ENCODE data around the gene TOB2.

TOB2 gene

DNA sequence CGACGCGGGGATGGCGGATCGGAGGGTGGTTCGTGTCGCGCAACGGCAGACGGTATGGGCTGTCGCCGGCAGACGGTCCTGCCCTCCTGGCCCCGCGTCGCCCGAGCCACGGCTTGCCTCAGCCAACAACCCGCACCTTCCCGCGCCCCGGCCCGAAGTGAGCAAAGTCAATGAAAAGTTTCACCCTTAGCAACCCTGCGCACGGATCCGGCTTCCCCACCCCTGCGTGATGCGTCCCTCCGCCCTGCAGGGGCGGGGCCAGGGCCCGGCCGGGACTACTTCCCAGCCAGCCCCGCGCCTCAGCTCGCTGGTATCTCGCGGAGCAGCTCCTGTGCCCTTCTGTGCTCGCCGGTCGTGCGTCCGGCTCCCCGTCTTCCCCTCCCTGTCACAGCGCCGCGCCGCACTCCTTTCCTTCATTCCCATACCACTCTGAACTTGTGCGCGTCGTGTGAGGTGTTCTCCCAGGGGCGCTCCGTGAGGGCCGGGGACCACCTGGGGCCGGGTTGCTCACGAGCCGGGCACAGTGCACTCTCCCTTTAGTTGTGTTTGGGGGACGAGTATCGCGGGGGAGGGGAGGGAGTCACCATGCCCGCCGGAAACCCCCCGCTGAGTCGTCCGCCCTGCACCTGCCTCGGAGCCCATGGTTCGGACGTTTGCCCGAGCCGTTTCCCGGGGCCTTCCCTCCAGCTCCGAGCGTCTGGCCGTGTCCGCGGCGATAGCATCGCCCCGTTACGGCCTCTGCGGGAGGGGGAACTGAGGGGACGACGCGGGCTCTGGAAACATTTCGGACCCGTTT, at the start of gene TOB2:
Gene TOB2, minus strand, starts transcription at position 163 of the 796 bp plus-strand sequence. CDS start 9,456 bp downstream, outside the sequence.
- peak; percentile 97 for DNase-seq

DNA sequence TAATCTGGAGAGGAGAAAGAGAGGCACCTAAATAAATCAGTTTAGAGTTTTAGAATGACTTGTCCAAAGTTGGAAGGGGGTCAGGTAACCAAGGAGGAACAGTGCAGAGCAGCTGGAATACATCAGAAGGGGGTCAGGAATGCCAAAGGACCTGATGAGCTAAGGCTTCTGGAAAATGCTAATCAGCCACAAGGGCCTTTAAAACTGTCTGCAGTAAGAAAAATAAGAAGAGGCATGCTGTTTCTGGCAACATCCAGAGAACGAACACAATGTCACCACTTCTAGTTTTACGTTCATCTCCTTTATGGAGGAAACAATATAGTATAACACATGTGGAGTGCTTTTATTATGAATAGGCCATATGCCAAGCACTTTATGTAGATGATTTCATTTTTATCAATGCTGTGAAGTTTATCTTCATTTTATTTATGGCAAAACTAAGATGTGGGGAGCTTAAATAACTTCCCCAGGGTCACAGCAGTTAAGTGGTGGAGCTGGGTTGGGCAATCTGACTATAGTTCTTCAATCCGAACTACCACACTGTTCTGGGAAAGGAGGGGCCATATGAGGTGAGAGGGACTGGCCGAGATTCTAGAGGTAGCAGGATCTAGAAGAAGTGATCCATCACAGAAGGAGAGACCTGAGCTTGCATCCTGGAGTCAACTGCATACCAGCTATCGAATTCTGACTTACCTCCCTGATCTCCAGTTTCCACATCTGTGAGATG, 44.9 kb upstream of the TOB2 start:
- DNase-seq: no peak

- DNase-seq: no peak
These were observed 42.2 kb upstream of the TOB2 start for GRCh38 chr22:41488596-41489385.

GRCh38 chr22:41488076-41488475, 41.5 kb upstream of the TOB2 start:
- DNase-seq: no peak

DNA sequence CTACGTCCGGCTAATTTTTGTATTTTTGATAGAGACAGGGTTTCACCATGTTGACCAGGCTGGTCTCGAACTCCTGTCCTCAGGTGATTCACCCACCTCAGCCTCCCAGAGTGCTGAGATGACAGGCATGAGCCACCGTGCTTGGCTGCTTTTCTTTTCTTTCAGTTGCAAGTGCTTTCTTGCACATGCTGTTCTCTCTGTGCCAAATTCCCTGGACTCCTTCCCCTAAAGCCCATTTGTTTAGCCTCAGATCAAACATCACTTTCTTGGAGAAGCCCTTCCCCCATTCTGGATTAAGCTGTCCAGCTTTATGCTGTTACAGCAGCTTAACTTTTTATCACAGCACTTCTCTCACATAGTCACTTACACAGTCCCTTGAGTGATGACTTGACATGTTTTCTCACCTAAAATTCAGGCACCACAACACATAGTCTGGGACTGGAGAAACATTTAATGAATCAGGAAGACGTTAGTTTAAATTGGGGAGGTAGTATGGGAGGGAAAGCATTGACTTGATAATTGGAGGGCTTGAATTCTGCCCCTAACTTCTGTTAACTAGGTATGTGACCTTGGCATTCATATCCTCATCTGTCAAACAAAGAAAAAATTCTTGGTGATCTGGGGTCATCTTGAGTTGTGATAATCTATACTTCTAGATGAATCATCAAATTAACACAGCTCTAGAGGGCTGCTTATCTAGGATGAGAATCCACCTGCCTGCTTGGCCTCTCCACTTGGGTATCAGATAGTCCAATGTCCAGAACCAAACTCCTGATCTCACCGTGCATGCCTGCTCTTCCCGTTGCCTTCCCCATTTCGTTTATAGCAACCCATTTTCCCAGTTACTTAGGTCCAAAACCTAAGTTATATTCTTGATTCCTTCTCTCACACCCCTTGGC, 40.7 kb upstream of the TOB2 start:
- DNase-seq: no peak

DNA sequence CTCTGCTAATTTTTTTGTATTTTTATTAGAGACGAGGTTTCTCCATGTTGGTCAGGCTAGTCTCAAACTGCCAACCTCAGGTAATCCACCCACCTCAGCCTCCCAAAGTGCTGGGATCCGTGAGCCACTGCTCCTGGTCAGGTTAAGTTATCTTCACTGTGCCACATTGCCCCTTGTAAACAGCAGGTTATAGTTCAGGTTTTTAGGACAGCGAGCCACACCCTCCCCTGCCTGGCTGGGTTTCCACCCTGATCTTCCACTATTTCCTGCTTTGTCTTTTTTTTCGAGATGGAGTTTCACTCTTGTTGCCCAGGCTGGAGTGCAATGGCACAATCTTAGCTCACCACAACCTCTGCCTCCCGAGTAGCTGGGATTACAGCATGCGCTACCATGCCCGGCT, 38.4 kb upstream of the TOB2 start:
- no peak for DNase-seq

DNA sequence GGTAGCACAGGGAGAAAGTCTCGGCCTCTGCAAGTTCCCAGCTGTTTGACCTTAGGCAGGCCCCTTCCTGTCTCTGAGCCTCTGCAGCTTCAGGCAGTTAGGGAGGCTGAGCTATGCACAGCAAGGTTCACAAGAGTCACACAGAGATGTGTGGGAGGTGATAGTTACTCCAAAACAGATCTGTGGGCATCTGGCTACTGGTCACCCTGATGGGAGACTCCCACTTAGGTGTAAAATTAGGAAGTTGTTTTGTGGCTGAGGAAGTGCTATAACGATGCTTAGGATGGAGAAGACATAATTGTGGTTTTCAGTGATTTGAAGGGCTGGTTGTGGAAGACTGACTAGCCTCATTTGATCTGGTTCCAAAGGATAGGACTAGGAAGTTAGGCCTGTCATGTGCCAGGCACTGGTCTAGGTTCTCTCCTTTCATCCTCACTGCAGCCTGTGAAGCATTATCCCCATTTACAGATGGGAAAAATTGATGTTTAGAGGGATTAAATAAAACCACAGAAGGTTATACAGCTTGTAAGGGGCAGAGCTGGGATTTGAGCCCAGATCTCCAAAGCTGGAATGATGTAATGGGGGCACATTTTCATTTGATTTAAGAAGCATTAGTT, 35.8 kb upstream of the TOB2 start:
- peak; percentile 44 for DNase-seq

GRCh38 chr22:41481925-41482318, 35.3 kb upstream of the TOB2 start:
- no peak for DNase-seq

DNA sequence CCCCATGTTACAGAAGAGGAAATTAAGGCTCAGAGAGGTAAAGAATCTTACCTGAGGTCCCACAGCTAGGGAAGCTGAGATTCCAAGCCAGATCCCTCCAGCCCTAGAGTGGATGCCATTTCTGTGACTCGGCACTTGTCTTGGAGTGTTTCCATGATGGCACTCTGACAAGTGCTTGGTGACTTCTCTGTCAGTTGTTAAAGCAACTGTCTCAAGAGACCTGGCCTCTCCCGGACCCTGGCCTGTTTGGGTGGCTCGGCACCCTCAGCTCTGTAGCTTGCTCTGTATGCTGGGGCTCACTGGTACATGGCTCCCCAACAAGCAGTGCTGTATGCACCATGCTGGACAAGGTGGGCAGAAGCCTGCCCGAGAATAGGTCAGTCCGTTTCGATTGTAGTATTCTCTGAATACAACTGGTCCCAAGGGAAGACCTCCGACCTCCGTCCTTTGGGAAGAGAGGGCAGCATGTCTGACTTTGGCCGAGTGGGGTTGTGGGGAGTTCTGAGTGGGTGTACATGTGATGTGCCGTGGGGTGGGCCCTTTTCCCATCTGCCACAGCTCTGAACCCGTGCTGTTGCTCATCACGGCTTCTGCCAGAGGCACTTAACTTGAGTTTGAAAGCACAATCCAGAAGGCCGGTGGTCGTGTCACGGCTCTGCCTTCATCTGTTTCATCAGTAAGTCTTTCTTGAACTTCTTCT, 34.7 kb upstream of the TOB2 start:
- peak; percentile 65 for DNase-seq

DNA sequence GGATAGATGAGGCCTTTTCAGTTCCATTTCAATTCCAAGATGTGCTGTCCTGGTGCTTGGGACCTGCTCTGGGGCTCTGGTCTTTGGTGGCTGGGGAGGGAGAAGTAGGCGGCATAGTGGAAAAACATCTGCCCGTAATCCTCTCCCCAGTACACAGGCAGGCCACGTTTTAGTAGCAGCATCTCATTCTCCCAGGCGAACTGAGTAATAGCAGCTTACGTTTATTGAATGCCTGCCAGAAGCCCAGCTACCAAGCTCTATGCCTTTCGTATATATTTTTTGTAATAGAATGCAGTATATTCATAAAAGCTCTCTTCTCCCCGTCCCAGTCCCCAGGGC, 33.8 kb upstream of the TOB2 start:
- peak; percentile 75 for DNase-seq

GRCh38 chr22:41479671-41480396, 33.2 kb upstream of the TOB2 start:
- DNase-seq: peak; percentile 55

GRCh38 chr22:41478891-41479521, 32.4 kb upstream of the TOB2 start:
- no peak for DNase-seq

GRCh38 chr22:41478473-41478872, 31.9 kb upstream of the TOB2 start:
- DNase-seq: no peak

DNA sequence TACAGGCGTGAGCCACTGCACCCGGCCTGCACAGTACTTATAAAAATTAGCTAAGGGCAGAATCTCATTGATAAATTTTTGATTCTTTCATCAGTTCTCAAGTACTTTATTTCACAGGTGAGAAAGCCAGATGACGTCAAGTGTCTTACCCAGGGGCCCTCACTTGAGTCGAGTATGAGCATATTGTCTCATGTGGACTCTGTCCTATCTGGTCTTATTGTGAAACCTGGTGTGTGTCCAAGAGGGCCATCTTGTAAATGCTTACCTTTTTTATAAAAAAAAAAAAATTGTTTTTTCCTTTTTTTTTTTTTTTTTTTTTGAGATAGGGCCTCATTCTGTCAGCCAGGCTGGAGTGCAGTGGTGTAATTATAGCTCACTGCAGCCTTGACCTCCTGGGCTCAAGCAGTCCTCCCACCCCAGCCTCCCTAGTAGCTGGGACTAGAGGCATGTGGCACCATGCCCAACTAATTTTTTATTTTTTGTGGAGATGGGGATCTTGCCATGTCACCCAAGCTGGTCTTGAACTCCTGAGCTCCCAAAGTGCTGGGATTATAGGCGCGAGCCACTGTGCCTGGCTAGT, 28.4 kb upstream of the TOB2 start:
- DNase-seq: no peak

DNA sequence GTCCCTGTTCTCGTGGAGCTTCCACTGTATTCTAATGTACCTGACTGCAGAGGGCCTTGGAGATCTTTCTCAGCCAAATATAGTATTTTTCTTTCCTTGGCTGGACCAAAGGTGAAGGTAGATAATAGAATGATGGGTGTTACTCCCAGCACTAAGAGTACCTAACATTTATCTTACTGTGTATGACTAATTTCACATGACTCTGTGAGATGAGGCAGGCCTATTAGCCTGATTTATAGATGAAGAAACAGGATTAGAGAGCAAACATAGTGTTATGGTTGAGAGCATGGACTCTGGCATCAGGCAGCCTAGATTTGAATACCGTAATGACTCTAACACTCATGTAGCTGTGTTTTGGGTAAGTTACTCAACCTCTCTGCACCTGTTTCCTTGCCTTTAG, 25.0 kb upstream of the TOB2 start:
- DNase-seq: no peak

DNA sequence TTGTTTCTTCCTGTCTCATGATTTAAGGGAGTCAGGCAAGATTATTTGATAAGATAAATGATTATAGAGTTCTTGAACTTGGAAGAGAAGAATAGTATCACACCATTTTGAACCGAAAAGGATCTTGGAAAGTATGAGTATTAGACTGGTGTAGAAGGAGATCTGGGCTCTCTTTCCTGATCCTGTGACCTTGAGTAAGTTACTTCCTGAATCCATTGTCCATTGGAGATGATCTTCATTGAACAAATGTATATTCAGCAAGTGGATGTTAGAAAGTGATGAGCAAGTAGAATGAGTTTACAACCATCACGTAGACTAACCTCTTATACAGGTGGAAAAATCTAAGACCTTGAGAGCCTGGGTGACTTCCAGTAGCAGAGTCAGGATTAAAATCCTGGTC, 24.3 kb upstream of the TOB2 start:
- no peak for DNase-seq

- DNase-seq: no peak
These were observed 22.7 kb upstream of the TOB2 start for GRCh38 chr22:41469218-41469851.

- peak; percentile 98 for DNase-seq
These were observed 22.0 kb upstream of the TOB2 start, which contains the start of the genes ACO2 and PHF5A for GRCh38 chr22:41468381-41469217. TSS of gene ACO2 (plus strand) at chr22:41469117. CDS start at chr22:41469147, 30 bp downstream. TSS of gene PHF5A (minus strand) at chr22:41468692. CDS start at chr22:41468653, 39 bp downstream.
